ENCODE results near the gene MCC.

Gene MCC

GRCh38 chr5:113142186-113142585, 346.1 kb downstream of the MCC start:
- no peak for DNase-seq (ENCODE audit: low read depth, low spot score)
- no peak overlapping the region for H3K4me3 ChIP-seq (ENCODE audit: low read depth, low read length)
- CTCF ChIA-PET = interaction anchor here (0.9 to 1.9 kb wide), 2 partner anchors 11 to 146 kb away, joined by 3 to 8 read pairs; no protein-coding TSS in a partner anchor
- no peak for TF ChIP-seq CTCF (IDR thresholded peaks at IDR 0.05; ENCODE audit: insufficient read depth, low read length, missing control alignments)
- POLR2A ChIA-PET = no interaction called here

DNA sequence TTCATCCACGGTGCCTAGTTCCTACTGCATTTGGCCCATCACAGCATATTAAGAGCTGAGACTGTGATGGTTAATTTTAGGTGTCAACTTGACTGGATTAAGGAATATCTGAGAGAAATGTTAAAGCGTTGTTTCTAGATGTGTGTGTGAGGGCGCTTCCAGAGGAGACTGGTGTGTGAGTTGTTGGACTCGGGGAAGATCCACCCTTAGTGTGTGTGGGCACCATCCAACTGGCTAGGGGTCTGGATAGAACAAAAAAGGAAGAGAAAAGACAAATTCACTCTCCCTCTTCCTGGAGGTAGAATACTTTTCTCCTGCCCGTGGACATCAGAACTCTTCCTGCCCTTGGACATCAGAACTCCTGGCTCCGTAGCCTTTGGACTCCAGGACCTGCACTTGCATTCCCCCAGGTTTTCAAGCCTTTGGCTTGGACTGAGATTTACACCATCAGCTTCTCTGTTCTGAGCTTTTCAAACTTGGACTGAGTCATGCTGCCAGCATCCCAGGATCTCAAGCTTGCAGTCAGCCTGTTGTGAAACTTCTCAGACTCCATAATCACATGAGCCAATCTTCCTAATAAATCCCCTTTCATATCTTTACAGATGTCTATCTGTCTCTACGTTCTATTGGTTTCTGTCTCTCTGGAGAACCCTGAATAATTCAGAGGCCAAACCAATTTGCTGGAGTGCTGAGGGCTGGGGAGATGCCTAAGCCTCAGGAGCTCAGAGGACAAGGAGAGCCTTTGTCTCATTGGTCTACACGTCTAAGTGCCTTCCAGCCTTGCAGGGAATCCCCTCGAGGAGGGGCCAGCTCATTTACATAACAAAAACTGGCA, 347.2 kb downstream of the MCC start:
- no peak for TF ChIP-seq CTCF (IDR thresholded peaks at IDR 0.05; ENCODE audit: insufficient read depth, low read length, missing control alignments)
- CTCF ChIA-PET = interaction anchor here (1.9 kb wide), 1 partner anchor 145 kb away, joined by 8 read pairs; no protein-coding TSS in a partner anchor
- DNase-seq (ENCODE audit: low read depth, low spot score) = peak; percentile 78
- POLR2A ChIA-PET = no interaction called here
- H3K4me3 ChIP-seq (ENCODE audit: low read depth, low read length) = no peak overlapping the region

- DNase-seq (ENCODE audit: low read depth, low spot score) = no peak
- TF ChIP-seq CTCF (IDR thresholded peaks at IDR 0.05; ENCODE audit: insufficient read depth, low read length, missing control alignments) = no peak
- POLR2A ChIA-PET = no interaction called here
- H3K4me3 ChIP-seq (ENCODE audit: low read depth, low read length) = no peak overlapping the region
- CTCF ChIA-PET = no interaction called here
These were observed 354.9 kb downstream of the MCC start for GRCh38 chr5:113133211-113133975.

DNA sequence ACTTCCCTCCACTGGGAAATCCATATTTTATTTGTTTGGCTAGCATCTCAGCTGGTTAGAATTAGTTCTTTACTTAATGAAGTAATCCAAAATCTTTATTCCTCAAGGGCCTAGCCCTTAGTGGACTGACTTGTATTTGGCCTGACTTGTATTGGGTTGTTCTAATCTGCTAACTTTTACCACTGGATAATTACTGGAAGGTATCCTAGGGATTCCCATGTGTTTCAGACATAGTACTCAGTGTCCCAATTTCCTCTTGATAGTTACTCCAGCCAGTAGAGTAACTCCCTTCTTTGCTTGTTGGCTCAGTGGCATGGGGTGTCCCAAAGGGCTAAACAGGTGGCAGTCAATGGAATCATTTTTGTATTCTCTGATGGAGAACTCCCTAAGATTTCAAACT, 355.7 kb downstream of the MCC start:
- CTCF ChIA-PET = no interaction called here
- POLR2A ChIA-PET = no interaction called here
- TF ChIP-seq CTCF (IDR thresholded peaks at IDR 0.05; ENCODE audit: insufficient read depth, low read length, missing control alignments) = no peak
- DNase-seq (ENCODE audit: low read depth, low spot score) = no peak
- no peak overlapping the region for H3K4me3 ChIP-seq (ENCODE audit: low read depth, low read length)

DNA sequence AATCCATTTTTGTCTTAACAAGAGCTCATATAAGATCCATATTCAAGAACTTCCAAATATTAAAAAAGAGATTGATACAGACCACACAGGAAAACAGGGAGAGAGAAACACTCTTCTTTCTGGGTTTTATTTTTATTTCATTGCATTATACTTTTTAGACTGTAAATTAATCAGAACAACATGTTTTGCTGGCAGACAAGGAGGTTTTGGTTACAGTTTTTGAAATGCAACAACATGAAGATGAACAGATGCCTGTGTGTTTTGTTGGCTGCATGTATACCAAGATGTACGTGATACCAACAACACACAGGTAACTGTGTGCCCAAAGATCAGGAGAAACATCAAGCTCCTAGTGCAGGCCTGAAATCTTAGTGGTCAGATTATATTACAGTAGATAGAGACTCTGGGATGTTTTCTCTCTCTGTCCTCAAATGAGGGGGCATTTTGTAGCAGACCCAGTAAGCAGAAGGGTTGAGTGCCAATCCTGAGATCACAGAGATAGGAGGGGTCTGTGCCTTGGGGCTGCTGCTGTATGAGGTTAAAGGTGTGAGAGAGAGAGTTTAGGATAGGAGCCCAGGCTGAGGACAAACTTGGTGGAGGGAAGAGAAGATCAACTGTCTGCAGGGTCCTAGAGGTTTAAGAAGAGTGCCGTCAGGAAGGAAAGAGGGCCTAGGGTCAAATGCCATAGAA, 359.5 kb downstream of the MCC start:
- POLR2A ChIA-PET = no interaction called here
- no peak for DNase-seq (ENCODE audit: low read depth, low spot score)
- CTCF ChIA-PET = no interaction called here
- H3K4me3 ChIP-seq (ENCODE audit: low read depth, low read length) = no peak overlapping the region
- no peak for TF ChIP-seq CTCF (IDR thresholded peaks at IDR 0.05; ENCODE audit: insufficient read depth, low read length, missing control alignments)

GRCh38 chr5:113128082-113128481, 360.2 kb downstream of the MCC start:
- ChIA-PET CTCF (no interaction called here), POLR2A (no interaction called here)

More at GRCh38 chr5:113128082-113128481, 360.2 kb downstream of the MCC start:
- no peak for DNase-seq (ENCODE audit: low read depth, low spot score)
- TF ChIP-seq CTCF (IDR thresholded peaks at IDR 0.05; ENCODE audit: insufficient read depth, low read length, missing control alignments) = no peak
- H3K4me3 ChIP-seq (ENCODE audit: low read depth, low read length) = no peak overlapping the region
